GM21529 (cell line): ENCODE data around the gene PICALM.

ENCODE experiments used
- ATAC-seq: cut with Tn5 transposase; IDR thresholded peaks from one replicate; pipeline ENCODE4 v1.9.1; 2021; ENCODE audit not compliant: unreplicated experiment

PICALM gene

DNA sequence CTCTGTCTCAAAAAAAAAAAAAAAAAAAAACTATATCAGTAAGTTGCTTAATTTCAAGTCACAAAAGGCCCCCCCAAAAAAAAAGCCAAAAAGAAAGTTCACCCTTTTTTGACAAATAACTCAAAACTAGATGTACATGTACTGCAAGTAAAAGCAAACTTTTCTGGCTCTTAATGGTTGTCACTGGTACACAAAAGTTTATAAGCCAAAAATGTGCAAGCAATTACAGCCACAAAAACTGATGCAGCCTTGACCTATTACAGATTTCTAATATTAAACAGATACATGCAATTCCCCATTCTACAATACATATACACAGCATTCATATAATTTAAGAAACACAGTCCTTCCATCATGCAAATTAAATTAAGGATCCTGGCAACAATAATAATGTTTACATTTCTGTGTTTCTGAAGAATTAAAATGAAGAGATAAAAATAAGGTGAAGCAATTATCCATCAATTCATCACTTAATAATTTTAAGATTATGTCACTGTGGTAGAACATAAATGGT is 18.6 kb downstream of the PICALM start:
- ATAC-seq, result no peak

DNA sequence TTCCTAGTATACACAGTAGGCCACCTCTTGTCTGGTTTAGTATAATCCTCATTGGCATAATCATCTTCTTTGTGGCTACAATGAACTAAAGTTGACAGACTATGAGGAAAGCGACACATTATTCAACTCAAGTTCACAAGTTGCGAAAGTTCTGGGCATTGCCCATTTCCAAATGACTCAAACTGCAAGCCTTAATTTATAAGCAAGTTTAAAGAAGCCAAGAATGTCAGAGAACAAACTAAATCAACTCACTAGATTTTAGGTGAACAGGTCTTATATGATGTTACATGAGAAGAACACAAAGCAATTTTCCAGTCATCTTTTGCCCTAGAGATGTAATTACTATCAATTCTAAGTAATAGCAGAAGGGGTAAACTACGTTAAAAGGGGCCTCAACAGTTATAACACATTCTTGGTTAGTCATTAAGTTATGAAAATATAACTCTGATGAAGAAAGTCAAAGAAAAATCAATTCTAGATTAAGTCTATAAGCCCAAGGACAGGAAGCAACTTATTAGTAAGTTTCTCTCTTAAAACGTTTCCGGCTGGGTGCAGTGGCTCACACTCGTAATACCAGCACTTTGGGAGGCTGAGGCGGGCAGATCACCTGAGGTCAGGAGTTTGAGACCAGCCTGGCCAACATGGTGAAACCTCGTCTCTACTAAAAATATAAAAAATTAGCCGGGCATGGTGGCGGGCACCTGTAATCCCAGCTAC is 21.5 kb downstream of the PICALM start:
- ATAC-seq, result peak; percentile 48

DNA sequence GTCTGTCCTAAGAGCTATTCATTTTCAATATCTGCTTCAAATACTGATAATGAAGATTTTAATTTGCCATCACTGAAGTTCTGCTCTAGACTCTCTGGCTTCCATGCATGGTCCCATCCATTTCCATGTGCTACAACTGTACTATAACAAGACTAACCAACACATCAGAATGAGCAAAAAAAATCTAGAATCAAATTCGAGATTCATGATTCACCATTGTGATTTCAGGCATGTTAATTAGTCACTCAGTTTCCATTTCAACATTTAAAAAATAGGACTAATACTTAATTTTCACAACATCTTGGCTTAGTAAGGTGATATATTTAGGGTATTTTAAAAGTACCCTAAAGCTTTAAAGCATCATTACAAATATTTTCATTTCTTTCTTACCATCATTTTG is 22.8 kb downstream of the PICALM start:
- no peak for ATAC-seq

DNA sequence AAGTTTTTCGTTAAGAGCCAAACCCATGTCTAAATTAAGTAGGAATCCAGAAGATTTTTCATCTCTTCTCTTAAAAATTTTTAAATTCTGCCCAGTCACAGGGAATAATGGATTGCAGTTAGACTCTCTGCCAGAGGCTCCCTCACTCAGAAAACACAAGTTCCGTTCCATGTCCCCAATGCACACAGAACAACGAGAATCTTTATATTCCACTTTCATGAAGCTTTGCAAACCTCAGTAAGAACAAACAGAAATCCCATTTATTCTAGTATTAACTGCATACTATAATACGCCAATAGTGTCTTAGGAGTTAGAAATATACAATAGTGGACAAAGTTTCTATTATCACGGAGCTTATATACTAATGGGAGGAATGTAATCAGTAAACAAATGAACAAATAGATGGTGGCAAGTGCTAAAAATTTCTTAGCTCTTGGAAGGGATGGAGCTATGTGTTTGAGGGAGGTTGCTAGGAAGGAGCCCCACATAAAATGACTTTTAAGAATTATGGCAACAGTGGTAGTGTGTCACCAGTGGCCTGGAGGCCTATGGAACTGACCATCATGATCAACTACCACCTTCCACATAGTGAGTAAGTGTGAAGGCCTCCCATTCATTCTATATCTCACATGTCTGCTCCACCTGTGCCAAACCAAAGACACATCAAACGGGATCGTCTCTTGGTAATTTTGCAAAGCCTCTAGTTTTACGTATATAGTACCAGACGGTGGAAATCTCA is 24.9 kb downstream of the PICALM start:
- ATAC-seq, result no peak

DNA sequence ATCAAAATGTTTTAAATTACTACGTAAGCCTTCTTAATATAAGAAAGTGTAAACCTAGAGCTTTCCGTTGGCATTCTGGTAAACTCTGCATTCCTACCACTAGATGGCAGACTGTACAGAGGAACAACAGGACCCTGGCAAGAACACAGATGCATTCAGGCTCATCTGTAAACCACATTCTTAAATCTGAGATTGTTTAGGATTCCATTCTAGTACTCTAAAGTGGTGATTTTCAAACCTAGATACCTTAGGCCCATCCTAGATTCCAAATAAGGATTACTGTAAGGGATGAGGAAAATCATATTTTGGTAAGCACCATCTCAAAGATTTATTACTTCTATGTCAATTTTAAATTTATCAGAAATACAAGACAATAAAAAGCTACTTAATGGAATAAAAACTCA is 26.9 kb downstream of the PICALM start:
- ATAC-seq, result peak; percentile 69

DNA sequence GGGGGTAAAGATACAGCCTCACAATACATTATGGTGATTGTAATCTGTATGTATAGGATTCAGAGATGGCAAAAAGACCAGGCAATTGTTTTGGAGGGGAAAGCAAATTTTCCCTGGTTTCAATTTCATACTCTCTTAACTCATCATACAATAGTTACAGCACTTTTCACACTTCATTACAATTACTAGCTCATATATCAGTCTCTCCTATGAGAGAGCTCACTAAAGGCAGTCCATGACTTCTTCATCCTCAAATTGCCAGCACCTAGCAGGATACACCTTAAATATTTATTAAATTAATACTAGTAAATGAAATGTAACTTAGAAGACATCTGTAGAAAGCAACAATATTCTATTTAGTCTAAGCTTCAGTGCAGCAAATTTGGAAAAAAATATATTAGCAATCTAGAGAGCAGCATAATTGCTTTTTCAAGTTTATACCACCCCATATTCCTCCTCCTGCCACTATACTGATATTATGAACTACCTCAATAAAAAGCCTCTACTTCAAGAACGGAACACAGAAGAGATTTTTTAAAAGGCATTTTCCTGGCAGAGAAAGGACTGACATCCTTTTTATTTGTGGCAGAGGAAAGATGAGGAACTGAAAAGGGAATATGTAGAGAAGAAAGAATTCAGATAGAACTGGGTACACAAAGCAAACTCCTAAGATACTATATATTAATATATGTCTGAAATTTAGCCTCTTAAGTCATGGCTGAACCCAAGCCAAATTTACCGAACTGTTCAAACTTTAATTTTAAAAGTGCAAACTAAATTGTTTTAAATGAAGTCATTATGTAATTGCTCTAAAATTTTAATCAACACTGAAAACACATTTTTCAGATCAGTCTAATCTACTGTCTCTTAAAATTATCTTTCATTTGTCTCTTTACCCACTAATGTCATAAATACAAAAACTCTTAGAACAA is 27.7 kb downstream of the PICALM start:
- ATAC-seq, result no peak

DNA sequence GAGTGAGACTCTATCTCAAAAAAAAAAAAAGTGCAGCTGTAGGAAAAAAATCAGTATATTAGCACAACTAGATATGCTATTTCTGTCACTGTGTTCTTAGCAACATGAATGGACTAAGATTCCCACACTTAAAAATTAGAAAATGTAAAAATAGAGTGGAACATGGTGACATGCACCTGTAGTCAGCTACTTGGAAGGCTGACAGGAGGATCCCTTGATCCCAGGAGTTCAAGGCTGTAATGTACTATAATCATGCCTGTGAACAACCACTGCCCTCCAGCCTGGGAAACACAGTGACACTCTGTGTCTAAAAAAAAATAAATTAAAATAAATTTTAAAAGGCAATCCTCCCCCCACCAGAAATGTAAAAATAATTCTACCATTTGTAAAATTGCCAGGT is 29.8 kb downstream of the PICALM start:
- ATAC-seq, result no peak

DNA sequence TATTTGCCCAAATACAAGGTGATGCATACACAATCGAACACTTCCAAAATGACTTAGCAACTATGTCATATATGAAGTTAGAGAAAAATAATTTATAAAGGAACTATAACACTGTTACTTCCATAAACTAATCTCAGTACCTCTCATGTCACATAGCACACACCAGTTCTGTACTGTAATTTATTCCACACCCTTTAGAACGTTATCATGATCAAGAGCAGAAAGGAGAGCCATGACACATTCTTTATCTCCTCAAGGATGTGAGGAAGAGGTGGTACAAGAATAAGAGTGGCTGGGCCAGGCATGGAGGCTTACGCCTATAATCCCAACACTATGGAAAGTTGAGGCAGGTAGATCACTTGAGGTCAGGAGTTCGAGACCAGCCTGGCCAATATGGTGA is 31.1 kb downstream of the PICALM start:
- no peak for ATAC-seq

DNA sequence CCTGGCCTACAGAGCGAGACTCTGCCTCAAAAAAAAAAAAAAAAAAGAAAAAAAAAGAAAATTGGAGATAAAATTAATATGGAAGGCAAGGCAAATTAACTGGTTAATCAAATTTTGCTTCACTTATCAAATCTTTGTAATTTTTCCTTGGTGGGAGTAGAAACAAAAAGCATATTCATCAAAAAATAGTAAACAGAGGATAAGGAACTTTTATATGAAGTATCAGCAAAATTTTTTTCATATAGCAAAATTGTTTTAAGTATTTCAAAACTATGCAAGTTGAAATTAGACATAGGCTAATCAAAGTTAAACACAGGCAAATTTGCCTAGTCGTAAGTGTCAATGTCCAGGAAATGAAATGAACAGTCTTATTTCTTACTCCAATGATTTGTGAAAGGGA is 33.0 kb downstream of the PICALM start:
- no peak for ATAC-seq

DNA sequence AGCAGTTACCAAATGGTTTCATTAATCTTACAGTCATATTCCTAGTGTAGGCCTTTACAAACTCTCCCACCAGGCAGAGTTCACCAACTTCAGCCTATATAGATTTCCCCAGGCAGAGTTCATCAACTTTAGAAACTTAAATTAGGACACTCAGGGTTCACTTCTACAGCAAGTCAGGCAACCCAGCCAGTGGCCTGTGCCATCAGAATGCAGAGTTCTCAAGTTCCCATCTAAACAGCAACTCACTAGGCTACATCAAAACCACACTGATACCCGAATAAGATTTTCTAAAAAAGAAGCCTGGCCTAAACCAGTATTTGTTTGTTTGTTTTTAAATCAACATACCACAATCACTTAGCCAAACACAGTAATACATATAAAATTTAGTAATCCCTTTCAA is 33.7 kb downstream of the PICALM start:
- ATAC-seq, result no peak

DNA sequence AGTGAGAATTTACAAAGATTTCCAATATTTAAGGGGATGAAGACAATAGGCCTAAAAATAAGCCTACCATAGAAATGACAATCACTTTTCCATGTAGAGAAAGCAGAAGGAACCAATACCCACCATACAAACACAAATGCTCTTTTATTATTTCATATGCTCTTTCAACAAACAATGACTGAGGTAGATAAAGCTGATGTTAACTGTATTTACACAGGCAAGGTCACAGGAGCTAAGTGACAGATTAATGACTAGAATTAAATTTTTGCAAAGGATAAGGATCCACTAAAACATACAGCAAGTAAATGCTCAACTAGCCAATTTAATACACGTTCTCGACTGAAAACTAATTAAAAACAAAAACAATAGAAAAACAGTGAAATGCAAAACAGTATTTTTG is 34.2 kb downstream of the PICALM start:
- ATAC-seq, result no peak

DNA sequence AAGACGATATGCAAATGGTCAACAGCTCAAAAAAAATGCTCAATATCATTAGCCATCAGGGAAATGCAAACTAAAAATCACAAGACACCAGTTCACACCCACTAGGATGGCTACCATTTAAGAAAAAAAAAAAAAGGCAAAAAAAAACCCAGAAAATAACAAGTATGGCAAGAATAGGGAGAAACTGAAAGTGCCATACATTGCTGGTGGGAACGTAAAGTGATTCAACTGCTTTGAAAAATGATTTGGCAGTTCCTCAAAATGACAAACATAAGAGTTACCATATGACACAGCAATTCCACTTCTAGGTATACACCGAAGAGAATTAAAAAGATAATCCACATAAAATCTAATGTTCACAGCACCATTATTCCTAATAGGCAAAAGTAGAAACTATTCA is 47.5 kb downstream of the PICALM start:
- ATAC-seq, result no peak

DNA sequence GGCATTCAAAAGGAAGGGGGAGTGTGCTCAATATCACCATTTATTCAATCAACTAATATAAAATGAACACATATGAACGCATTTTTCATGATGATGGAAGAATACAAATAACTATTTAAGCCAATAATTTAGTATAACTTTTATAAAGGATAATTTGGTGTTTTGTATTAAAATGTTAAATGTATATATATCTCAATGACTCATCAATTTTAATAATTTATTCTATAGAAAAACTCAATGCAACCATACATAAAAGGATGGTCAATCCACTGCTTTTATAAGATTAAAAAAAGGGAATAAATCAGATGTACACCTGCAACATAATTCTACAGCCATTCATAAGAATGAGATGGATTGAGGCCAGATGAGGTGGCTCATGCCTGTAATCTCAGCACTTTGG is 50.6 kb downstream of the PICALM start:
- ATAC-seq, result no peak

DNA sequence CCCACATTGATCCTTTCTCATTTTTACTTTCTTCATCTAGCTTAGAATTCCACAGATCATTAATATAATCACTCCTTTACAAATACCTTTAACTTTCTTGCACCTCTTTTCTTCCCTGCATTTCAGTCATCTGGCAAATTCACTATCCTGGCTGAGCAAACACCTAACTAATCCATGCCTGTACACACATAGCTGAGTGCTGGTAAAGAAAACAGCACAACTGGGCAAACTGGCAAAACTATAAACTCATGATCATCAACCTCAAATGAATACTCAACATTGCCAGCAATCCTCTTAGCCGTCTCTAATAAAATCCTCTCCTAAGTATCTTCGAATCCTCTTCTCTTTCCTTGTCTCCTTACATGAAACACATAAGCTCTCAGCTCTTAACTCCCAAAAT is 52.4 kb downstream of the PICALM start:
- ATAC-seq, result no peak

DNA sequence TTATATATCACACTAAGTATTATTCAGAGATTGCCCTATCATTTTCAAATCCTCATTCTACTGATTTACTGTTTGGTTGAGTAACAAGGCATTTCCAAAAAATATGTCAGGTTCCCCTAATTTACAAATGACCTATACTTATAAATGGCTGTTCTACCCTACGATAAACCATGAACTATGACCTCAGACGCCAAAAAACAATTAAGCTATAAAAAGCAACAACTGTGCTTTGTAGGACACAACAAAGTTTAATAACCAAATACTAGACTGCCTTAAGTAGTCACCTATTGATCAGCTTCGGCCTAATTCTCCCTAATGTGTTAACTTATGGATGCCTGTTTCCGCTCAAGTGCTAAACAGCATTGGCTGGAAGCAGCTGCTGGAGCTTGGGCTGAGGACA is 53.2 kb downstream of the PICALM start:
- ATAC-seq, result no peak

DNA sequence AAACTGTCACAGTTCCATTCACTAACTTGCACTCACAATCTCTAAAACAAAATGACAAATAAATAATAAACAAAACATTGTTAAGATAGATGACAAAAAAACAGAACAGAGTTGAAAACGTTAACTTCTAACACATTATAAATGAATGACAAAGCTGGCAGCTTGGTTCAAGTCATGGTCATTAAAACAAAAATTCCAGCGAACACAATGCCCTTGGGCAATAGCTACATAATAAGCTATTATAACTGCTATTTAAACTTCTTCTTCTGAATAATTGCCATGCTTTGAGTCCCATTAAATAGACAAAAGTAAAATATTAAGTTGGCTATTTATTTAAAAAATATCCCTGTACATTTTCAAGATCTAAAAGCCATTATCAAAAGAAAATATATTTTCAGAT is 54.7 kb downstream of the PICALM start:
- ATAC-seq, result no peak

DNA sequence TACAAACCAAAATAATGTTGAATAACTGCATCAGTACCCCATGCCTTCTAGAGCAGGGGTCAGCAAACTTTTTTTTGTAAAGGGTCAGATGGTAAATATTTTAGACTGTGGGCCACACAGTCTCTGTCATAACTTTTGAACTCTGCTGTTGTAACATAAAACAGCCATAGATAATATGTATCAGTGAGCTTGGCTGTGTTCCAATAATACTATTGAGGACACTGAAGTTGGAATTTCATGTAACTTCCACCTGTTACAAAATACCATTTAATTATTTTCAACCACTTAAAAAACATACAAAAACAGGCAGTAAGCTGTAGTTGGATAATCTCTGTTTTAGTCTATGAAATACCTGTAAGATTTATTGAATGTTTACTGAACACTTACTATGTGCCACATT is 55.2 kb downstream of the PICALM start:
- no peak for ATAC-seq

DNA sequence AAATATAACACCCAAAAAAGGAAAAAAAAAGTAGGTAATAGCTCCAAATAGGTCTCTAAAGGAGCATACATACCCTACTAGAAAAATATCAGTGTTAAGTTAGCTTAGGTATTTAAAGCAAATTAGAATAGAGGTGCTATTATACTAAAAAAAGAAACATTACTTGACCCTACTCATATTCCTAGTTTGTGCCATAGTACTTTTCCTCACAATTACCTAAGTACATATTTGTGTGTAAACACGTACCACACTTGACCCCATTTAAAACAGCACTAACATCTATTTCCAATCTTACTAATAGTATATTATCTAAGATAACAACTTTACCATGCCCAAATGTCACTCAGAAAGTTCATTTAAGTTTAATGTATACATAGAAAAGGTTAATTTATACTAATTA is 57.7 kb downstream of the PICALM start:
- ATAC-seq, result no peak

DNA sequence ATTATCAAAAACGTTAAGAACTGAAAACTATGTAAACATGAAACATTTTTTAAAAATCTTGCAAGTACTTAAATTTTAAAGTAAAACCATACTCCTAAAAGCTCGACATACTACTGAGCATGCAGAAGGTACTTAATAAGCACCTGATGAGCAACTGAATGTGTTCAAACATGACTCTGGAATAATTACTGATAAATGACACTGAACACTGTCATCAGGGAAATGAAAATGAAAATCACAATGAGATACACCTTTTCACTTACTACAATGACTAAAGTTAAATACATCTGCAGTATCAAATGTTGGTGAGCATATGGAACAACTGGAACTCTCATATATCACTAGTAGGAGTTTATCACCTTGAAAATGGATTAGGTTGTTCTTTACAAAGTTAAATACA is 65.2 kb downstream of the PICALM start:
- ATAC-seq, result no peak

DNA sequence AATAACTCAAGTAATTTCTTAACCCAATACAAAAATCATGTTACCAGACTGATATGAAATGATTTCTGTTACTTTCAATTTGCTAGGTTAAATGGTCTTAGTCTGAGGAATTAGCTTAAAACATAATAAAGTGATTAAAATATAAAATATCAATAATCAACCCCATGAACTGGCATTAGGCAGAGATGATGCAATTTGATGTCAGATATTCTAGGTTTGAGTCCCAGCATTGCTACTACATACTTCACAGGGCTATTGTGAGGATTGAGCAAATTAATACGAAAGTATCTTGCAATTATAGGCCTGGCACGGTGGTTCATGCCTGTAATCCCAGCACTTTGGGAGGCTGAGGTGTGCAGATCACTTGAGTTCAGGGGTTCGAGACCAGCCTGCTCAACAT is 66.5 kb downstream of the PICALM start:
- no peak for ATAC-seq

DNA sequence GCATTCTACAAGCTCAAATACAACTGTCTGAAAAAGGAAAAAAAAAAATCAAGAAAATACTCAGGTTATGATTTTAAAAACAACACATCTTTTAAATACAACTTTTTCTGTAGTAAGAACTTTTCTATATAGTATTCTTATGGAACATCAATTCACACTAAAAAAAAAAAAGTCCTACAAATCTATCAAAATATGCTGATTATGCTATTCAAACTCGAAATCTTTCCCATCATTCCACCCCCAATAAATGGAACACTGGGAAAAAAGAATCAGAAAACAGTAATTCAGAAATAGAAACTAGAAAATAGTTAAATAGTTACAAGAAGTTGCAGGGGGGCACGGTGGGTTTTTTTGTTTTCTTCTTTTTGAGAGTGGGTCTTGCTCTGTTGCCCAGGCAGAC is 77.4 kb downstream of the PICALM start:
- no peak for ATAC-seq

DNA sequence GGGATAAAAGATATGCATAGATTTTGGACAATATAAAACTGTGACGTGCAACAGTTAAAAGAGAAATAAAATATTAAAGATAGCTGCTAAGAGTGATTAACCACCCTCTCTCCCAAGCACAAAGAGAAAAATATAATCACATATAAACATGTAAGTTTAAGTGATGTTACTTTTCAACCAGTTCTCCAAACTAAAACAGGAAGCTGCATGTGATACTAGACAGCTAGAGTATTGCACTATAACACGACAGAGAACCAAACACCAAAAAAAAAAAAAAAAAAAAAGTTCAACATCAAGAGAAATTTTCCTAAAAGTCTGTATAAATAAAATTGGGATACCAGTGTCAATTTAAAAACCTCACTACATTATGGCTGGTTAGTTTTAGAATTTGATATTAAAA is 79.1 kb downstream of the PICALM start:
- ATAC-seq, result no peak
